ENCODE results near the gene ALX4.

The ALX4 gene

DNA sequence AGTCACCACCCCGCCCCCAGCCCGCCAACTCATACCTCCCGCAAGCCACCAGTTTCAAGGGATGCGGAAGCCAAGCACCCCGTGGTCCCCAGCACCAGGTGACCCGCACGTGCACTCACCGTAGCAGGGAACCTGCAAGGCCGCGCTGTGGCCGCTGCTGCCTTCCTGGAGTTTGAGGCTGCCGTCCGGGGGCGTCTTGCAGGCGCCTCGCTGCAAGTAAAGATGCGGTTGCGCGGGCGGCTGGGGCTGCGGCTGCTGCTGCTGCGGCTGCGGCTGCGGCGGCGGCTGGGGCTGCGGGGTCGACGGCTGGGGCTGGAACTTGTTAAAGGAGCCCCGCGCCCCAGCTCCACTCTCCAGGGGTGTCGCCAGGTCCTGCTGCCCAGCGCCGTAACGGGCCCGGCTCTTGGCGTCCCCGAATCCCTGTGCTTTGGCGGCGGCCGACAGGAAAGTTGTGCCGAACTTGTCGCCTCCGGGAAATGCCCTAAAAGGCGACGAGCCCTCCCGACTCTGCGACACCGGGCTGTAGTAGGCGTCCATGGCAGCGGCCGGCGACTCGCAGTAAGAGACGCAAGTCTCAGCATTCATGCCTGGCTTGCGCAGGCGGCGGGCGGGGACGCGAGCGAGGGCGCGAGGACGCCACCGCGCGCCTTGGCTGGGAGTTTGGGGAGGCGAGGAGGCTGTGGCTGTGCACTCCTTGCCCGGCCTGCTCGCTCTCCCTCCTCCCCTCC, at the start of gene ALX4:
TSS of gene ALX4 (minus strand) at position 662 of the 728 bp plus-strand sequence. CDS start at position 585, 77 bp downstream.
- peak within 1 kb of the TSS; percentile 56 for H3K4me3 ChIP-seq (ENCODE audit: low read depth, low read length)
- TF ChIP-seq, protein P1, sequence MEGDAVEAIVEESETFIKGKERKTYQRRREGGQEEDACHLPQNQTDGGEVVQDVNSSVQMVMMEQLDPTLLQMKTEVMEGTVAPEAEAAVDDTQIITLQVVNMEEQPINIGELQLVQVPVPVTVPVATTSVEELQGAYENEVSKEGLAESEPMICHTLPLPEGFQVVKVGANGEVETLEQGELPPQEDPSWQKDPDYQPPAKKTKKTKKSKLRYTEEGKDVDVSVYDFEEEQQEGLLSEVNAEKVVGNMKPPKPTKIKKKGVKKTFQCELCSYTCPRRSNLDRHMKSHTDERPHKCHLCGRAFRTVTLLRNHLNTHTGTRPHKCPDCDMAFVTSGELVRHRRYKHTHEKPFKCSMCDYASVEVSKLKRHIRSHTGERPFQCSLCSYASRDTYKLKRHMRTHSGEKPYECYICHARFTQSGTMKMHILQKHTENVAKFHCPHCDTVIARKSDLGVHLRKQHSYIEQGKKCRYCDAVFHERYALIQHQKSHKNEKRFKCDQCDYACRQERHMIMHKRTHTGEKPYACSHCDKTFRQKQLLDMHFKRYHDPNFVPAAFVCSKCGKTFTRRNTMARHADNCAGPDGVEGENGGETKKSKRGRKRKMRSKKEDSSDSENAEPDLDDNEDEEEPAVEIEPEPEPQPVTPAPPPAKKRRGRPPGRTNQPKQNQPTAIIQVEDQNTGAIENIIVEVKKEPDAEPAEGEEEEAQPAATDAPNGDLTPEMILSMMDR (IDR thresholded peaks at IDR 0.05; ENCODE audit: control insufficient read depth, extremely low read depth, insufficient read depth) = peak; percentile 60
- peak; percentile 28 for DNase-seq (ENCODE audit: low read depth)

DNA sequence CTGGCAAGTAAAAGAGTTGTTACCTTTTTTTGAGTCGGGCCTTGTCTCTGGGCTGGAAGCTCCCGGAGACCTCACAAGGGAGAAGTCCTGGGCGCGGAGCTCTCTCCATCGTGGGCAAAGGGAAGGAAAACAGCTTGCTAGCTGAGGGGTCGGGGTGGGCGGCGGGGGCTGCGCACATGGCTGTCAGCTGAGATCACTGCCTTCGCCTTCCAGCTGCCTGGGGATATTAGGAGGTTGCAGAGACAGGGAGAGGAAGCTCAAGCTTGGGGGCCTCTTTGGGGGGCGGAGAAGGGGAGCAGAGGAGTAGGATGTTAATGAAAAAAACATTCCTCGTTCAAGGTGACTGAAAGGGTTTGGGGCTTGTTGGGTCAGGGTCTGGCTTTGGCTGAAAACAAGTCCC, 49.2 kb upstream of the ALX4 start:
- no peak for DNase-seq (ENCODE audit: low read depth)
- no peak overlapping the region for H3K4me3 ChIP-seq (ENCODE audit: low read depth, low read length)
- TF ChIP-seq, protein P1 (IDR thresholded peaks at IDR 0.05; ENCODE audit: control insufficient read depth, extremely low read depth, insufficient read depth) = no peak

- no peak for DNase-seq (ENCODE audit: low read depth)
- TF ChIP-seq, protein P1 (IDR thresholded peaks at IDR 0.05; ENCODE audit: control insufficient read depth, extremely low read depth, insufficient read depth) = no peak
Observed at GRCh38 chr11:44358713-44359112, 48.8 kb upstream of the ALX4 start.

GRCh38 chr11:44357711-44358110, 47.8 kb upstream of the ALX4 start:
- DNase-seq (ENCODE audit: low read depth) = no peak
- TF ChIP-seq, protein P1 (IDR thresholded peaks at IDR 0.05; ENCODE audit: control insufficient read depth, extremely low read depth, insufficient read depth) = no peak
- H3K4me3 ChIP-seq (ENCODE audit: low read depth, low read length) = no peak overlapping the region

More at GRCh38 chr11:44358713-44359112, 48.8 kb upstream of the ALX4 start:
- H3K4me3 ChIP-seq (ENCODE audit: low read depth, low read length) = no peak overlapping the region

DNA sequence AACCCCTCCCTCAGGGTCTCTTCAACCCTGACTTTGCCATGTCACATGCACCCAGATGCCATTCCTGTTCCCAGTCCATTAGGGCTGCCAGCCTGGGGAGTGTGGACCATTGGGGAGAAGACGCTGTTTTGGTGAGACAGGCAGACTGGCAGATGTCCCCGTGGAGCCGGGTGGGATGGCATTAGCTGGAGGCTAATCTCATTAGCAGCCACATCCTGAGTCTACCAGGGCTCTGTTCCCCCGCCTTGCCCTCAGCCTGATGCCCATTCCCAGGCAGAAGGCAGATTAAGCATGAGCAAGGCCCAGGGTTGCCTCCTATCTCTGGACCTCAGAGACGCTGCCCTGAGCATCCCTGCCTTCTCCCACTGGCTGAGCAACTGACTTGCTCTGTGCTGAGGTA, 46.4 kb upstream of the ALX4 start:
- DNase-seq (ENCODE audit: low read depth) = no peak
- TF ChIP-seq, protein P1 (IDR thresholded peaks at IDR 0.05; ENCODE audit: control insufficient read depth, extremely low read depth, insufficient read depth) = no peak

DNA sequence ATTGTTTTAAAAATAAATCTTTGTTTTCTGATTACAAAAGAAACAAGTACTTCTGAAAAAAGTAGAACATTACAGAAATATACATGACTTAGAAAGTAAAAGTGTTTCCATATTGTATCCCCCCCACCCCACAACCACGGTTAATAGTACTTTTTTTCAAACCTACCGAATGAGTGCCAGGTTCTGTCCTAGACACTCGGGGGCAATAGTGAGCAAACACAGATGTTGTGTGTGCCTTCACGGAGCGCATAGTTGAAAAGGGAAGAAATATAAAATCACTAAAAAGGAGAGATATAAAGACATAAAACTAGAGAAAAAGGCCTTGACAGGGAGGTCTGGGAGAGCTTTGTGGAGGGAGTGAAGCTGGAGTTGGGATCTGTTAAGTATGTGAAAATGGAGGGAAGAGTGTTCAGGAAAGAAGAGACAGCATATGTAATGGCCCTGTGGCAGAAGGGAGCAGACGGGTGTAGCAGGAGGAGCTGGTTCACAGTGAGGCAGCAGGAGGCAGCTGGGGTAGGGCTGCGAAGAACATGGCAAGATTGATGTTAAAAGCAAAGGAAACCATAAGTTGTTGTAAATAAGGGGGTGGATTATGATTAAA, 42.1 kb upstream of the ALX4 start:
- no peak overlapping the region for H3K4me3 ChIP-seq (ENCODE audit: low read depth, low read length)
- DNase-seq (ENCODE audit: low read depth) = no peak
- TF ChIP-seq, protein P1 (IDR thresholded peaks at IDR 0.05; ENCODE audit: control insufficient read depth, extremely low read depth, insufficient read depth) = 0 out of 2 replicates have a peak, but pooled peaks have one; percentile 18

More for the DNA sequence above, 46.4 kb upstream of the ALX4 start:
- H3K4me3 ChIP-seq (ENCODE audit: low read depth, low read length) = no peak overlapping the region
